Measurements from ENCODE around the gene OPCML. TPM values are rescaled to one million over a fixed set of nuclear protein-coding genes. Genes with fewer than 3 reads are reported as not detected.

OPCML gene
- total RNA-seq, 1 experiment from 2014 or later: not detected

- Histone ChIP-seq H3K4me2 (no peak overlapping the region), H2AFZ (no peak overlapping the region), H3K9me3 (ENCODE audit: insufficient read depth, low read depth) (no peaks in the 10 kb centered on the region), H3K27ac (no peak overlapping the region), H3F3A (ENCODE audit: insufficient read depth, low read depth) (no peaks in the 10 kb centered on the region), H3K9me2 (ENCODE audit: insufficient read depth) (no peaks in the 10 kb centered on the region), H3K4me3 (no peak overlapping the region), H3K4me1 (replicated peaks; ENCODE audit: insufficient read depth) (no peaks in the 10 kb centered on the region), H3K27me3 (ENCODE audit: insufficient read depth, low read depth) (peaks cover 11% of the 10 kb centered on the region; the same call in 1 of the 2 replicates), H3K36me3 (ENCODE audit: low read depth) (no peaks in the 10 kb centered on the region), H4K20me1 (ENCODE audit: insufficient read depth) (no peaks in the 10 kb centered on the region), H3K79me2 (ENCODE audit: low read depth) (no peaks in the 10 kb centered on the region)
- TF ChIP-seq EZH2 (IDR thresholded peaks at IDR 0.05; ENCODE audit: low read depth): no peak
- no peak for TF ChIP-seq CTCF (conservative IDR thresholded peaks at IDR 0.05)
- ChIA-PET POLR2A (ENCODE audit: unreplicated experiment) (no interaction called here), CTCF (no interaction called here)
- intact Hi-C loops (cut with micrococcal nuclease; ENCODE audit: unreplicated experiment): no loop called here
- DNase-seq: no peak
- no TSS peak for BruUV-seq (replicated peaks)
These were observed 435.3 kb downstream of the OPCML start for GRCh38 chr11:133096981-133097380.

GRCh38 chr11:133086518-133086917 lies 445.8 kb downstream of the OPCML start:
- CTCF ChIA-PET: no interaction called here

GRCh38 chr11:133082841-133083488 lies 449.3 kb downstream of the OPCML start:
- H3K4me3 ChIP-seq: no peak overlapping the region

More at GRCh38 chr11:133086518-133086917, 445.8 kb downstream of the OPCML start:
- Histone ChIP-seq H3K4me3 (no peak overlapping the region), H3K9me2 (ENCODE audit: insufficient read depth) (no peaks in the 10 kb centered on the region), H3K9me3 (ENCODE audit: insufficient read depth, low read depth) (no peaks in the 10 kb centered on the region), H3K79me2 (ENCODE audit: low read depth) (no peaks in the 10 kb centered on the region), H4K20me1 (ENCODE audit: insufficient read depth) (no peaks in the 10 kb centered on the region), H3K27me3 (ENCODE audit: insufficient read depth, low read depth) (peaks cover 9% of the 10 kb centered on the region; the same call in 1 of the 2 replicates), H3K36me3 (ENCODE audit: low read depth) (no peaks in the 10 kb centered on the region), H3K27ac (no peak overlapping the region), H2AFZ (no peak overlapping the region), H3K4me2 (no peak overlapping the region), H3F3A (ENCODE audit: insufficient read depth, low read depth) (no peaks in the 10 kb centered on the region), H3K4me1 (replicated peaks; ENCODE audit: insufficient read depth) (no peaks in the 10 kb centered on the region)
- TF ChIP-seq EZH2 (IDR thresholded peaks at IDR 0.05; ENCODE audit: low read depth) (no peak), CTCF (conservative IDR thresholded peaks at IDR 0.05) (no peak)
- no TSS peak for BruUV-seq (replicated peaks)
- intact Hi-C loops (cut with micrococcal nuclease; ENCODE audit: unreplicated experiment): no loop called here
- POLR2A ChIA-PET (ENCODE audit: unreplicated experiment): no interaction called here
- DNase-seq: no peak

More at GRCh38 chr11:133082841-133083488, 449.3 kb downstream of the OPCML start:
- no peak for TF ChIP-seq CTCF (conservative IDR thresholded peaks at IDR 0.05)
- TF ChIP-seq EZH2 (IDR thresholded peaks at IDR 0.05; ENCODE audit: low read depth): no peak
- no peaks in the 10 kb centered on the region for H3F3A ChIP-seq (ENCODE audit: insufficient read depth, low read depth)
- no peak for DNase-seq
- no peak overlapping the region for H3K27ac ChIP-seq
- H3K9me3 ChIP-seq (ENCODE audit: insufficient read depth, low read depth): no peaks in the 10 kb centered on the region
- no TSS peak for BruUV-seq (replicated peaks)
- H3K4me2 ChIP-seq: no peak overlapping the region
- POLR2A ChIA-PET (ENCODE audit: unreplicated experiment): no interaction called here
- H3K27me3 ChIP-seq (ENCODE audit: insufficient read depth, low read depth): peaks cover 28% of the 10 kb centered on the region
- H2AFZ ChIP-seq: no peak overlapping the region
- H3K36me3 ChIP-seq (ENCODE audit: low read depth): no peaks in the 10 kb centered on the region
- H4K20me1 ChIP-seq (ENCODE audit: insufficient read depth): no peaks in the 10 kb centered on the region
- intact Hi-C loops (cut with micrococcal nuclease; ENCODE audit: unreplicated experiment): no loop called here
- CTCF ChIA-PET: no interaction called here
- H3K79me2 ChIP-seq (ENCODE audit: low read depth): no peaks in the 10 kb centered on the region
- H3K4me1 ChIP-seq (replicated peaks; ENCODE audit: insufficient read depth): no peaks in the 10 kb centered on the region
- no peaks in the 10 kb centered on the region for H3K9me2 ChIP-seq (ENCODE audit: insufficient read depth)

Data from PC-9 (cell line).